MCF 10A (cell line): Measurements from ENCODE around the gene POU2F3. TPM values are rescaled to one million over a fixed set of nuclear protein-coding genes. Genes with fewer than 3 reads are reported as not detected.

ENCODE experiments used
- BruUV-seq: library from RNA; stranded (reverse); fragments of 400-500 nt; replicated peaks from 2 replicates; lab custom pipeline; 2021; lab: Mats Ljungman, UMichigan
- CTCF ChIA-PET: fragments of 300-600 bp; sonication (Branson Sonifier 250); formaldehyde crosslinking; extraction: SDS; loops from one replicate; lab custom pipeline; 2021; ENCODE audit warnings: antibody characterized with exemption, inconsistent platforms; lab: Yijun Ruan, JAX
- POLR2A ChIA-PET: fragments of 300-600, 350-650 bp; sonication (Branson Sonifier 250); formaldehyde crosslinking; extraction: SDS; loops from one replicate; lab custom pipeline; 2020; ENCODE audit warnings: antibody characterized with exemption, inconsistent platforms; lab: Yijun Ruan, JAX
- DNase-seq: peaks from one replicate; pipeline ENCODE4 v3.0.0-alpha.2; 2018; ENCODE audit not compliant: unreplicated experiment
- H3K27ac Mint-ChIP-seq: one replicate; pipeline ENCODE4 v1.8.0; 2022; ENCODE audit warnings: mild to moderate bottlenecking, low read depth, mixed read lengths; ENCODE audit not compliant: unreplicated experiment
- H3K27me3 Mint-ChIP-seq: one replicate; pipeline ENCODE4 v1.8.0; 2022; ENCODE audit warnings: mixed read lengths; ENCODE audit not compliant: insufficient read depth, unreplicated experiment
- H3K36me3 Mint-ChIP-seq: one replicate; pipeline ENCODE4 v1.8.0; 2022; ENCODE audit warnings: mild to moderate bottlenecking, moderate library complexity, mixed read lengths; ENCODE audit not compliant: insufficient read depth, unreplicated experiment
- H3K4me1 Mint-ChIP-seq: one replicate; pipeline ENCODE4 v1.8.0; 2022; ENCODE audit warnings: mixed read lengths; ENCODE audit not compliant: insufficient read depth, unreplicated experiment
- H3K4me3 Mint-ChIP-seq: one replicate; pipeline ENCODE4 v1.8.0; 2022; ENCODE audit warnings: mild to moderate bottlenecking, moderate library complexity, mixed read lengths; ENCODE audit not compliant: unreplicated experiment
- H3K9me3 Mint-ChIP-seq: one replicate; pipeline ENCODE4 v1.8.0; 2022; ENCODE audit warnings: mixed read lengths; ENCODE audit not compliant: unreplicated experiment
- intact Hi-C: fragments of 100-400 bp; cut with micrococcal nuclease; formaldehyde crosslinking; loops from 2 replicates; pipeline ENCODE4 v1.14.1; 2022
- total RNA-seq: library from RNA; stranded (reverse); gene quantifications from 2 replicates; pipeline ENCODE4 v1.2.3, GENCODE V29; 2022
- TF ChIP-seq, protein P1 (sequence below): fragments of 200-600 bp; IDR thresholded peaks from one replicate; pipeline ENCODE4 v1.8.0; 2022; ENCODE audit warnings: antibody characterized with exemption, mild to moderate bottlenecking; ENCODE audit not compliant: unreplicated experiment

POU2F3 gene
- total RNA-seq, 1 experiment from 2014 or later = not detected

DNA sequence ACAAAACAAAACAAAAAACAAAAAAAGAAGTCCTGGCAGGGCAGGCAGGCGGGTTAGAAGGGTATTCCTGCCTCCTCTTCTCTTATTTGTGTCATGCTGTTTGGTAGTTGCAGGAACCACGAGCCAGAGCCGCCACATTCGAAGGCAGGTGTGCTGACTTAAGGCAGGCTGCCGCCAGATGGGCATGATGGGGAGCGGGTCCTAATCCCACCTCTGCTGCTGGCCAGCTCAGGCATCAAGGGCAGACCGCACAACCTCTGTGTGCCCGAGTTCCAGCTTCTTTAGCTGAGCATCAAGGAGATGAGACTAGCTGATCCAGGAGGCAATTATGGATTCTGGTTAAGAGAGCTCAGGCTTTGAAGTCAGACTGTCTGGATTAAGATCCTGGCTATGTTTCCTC is 17.0 kb upstream of the POU2F3 start:
- no peak overlapping the region for H3K27ac Mint-ChIP-seq
- TF ChIP-seq, protein P1, sequence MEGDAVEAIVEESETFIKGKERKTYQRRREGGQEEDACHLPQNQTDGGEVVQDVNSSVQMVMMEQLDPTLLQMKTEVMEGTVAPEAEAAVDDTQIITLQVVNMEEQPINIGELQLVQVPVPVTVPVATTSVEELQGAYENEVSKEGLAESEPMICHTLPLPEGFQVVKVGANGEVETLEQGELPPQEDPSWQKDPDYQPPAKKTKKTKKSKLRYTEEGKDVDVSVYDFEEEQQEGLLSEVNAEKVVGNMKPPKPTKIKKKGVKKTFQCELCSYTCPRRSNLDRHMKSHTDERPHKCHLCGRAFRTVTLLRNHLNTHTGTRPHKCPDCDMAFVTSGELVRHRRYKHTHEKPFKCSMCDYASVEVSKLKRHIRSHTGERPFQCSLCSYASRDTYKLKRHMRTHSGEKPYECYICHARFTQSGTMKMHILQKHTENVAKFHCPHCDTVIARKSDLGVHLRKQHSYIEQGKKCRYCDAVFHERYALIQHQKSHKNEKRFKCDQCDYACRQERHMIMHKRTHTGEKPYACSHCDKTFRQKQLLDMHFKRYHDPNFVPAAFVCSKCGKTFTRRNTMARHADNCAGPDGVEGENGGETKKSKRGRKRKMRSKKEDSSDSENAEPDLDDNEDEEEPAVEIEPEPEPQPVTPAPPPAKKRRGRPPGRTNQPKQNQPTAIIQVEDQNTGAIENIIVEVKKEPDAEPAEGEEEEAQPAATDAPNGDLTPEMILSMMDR = no peak
- BruUV-seq = no TSS peak
- H3K36me3 Mint-ChIP-seq = peaks cover 5% of the 10 kb centered on the region
- no peak overlapping the region for H3K4me3 Mint-ChIP-seq
- ChIA-PET CTCF (interaction anchor here (0.7 to 22.1 kb wide), 5 partner anchors 13 to 1274 kb away, joined by 3 to 526 read pairs (median 9); no protein-coding TSS in a partner anchor), POLR2A (interaction anchor here (0.5 to 0.6 kb wide), 2 partner anchors 8 to 81 kb away, joined by 3 to 5 read pairs; no protein-coding TSS in a partner anchor)
- H3K9me3 Mint-ChIP-seq = no peaks in the 10 kb centered on the region
- no peaks in the 10 kb centered on the region for H3K27me3 Mint-ChIP-seq
- no peaks in the 10 kb centered on the region for H3K4me1 Mint-ChIP-seq
- no peak for DNase-seq
- intact Hi-C loops = no loop called here

DNA sequence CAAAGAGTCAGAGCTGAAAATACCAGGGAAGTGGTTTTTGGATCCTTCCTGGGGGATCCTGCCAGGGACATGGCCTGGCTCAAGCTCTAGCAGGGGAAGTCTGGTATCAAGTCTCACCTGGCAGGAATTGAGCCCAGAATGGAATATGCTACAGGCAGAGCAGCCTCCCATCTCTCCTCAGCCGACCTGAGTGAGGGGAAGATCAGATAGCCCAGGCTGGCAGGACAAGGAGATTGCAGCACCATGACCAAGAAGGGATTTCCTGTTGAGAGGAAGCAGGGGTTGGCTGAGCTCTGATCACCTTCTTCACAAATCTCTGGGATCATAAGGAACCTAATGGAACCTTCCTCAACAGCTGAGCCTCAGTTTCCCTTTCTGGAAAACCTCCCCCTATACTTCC is 16.1 kb upstream of the POU2F3 start:
- intact Hi-C loops = no loop called here
- Mint-ChIP-seq H3K27ac (no peak overlapping the region), H3K36me3 (peaks cover 5% of the 10 kb centered on the region), H3K4me3 (no peak overlapping the region), H3K4me1 (no peaks in the 10 kb centered on the region), H3K27me3 (no peaks in the 10 kb centered on the region), H3K9me3 (no peaks in the 10 kb centered on the region)
- BruUV-seq = no TSS peak
- TF ChIP-seq, protein P1 = no peak
- ChIA-PET CTCF (interaction anchor here (0.6 to 22.1 kb wide), 5 partner anchors 12 to 87 kb away, joined by 3 to 526 read pairs (median 9); no protein-coding TSS in a partner anchor), POLR2A (interaction anchor here (0.6 to 0.7 kb wide), 2 partner anchors 15 to 292 kb away, joined by 3 read pairs; no protein-coding TSS in a partner anchor)
- DNase-seq = no peak

DNA sequence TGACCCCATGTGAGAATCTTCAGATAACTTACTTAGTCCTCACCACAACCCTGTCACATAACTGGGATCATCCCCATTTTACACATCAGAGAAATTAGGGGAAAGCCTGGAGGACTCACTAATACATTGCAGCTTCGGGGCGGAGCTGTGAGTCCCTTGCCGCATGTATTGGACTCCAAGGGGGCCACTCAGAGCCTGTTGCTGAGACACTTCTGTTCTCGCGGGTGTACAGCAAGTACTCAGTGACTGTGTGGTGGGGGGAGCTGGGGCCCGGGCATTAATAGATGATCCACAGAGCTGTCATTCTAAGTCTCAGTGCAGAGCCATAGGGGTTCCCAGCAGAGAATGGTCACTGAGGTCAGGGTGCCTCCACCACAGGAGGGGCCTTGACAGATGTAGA is 15.6 kb upstream of the POU2F3 start:
- Mint-ChIP-seq H3K4me1 (no peaks in the 10 kb centered on the region), H3K36me3 (peaks cover 5% of the 10 kb centered on the region), H3K27ac (no peak overlapping the region), H3K27me3 (no peaks in the 10 kb centered on the region), H3K4me3 (no peak overlapping the region), H3K9me3 (no peaks in the 10 kb centered on the region)
- ChIA-PET CTCF (interaction anchor here (2.3 to 22.1 kb wide), 3 partner anchors 10 to 76 kb away, joined by 12 to 526 read pairs (median 220); no protein-coding TSS in a partner anchor), POLR2A (interaction anchor here (1.2 kb wide), 1 partner anchor 76 kb away, joined by 3 read pairs; no protein-coding TSS in a partner anchor)
- DNase-seq = no peak
- intact Hi-C loops = no loop called here
- BruUV-seq = no TSS peak
- TF ChIP-seq, protein P1 = no peak

DNA sequence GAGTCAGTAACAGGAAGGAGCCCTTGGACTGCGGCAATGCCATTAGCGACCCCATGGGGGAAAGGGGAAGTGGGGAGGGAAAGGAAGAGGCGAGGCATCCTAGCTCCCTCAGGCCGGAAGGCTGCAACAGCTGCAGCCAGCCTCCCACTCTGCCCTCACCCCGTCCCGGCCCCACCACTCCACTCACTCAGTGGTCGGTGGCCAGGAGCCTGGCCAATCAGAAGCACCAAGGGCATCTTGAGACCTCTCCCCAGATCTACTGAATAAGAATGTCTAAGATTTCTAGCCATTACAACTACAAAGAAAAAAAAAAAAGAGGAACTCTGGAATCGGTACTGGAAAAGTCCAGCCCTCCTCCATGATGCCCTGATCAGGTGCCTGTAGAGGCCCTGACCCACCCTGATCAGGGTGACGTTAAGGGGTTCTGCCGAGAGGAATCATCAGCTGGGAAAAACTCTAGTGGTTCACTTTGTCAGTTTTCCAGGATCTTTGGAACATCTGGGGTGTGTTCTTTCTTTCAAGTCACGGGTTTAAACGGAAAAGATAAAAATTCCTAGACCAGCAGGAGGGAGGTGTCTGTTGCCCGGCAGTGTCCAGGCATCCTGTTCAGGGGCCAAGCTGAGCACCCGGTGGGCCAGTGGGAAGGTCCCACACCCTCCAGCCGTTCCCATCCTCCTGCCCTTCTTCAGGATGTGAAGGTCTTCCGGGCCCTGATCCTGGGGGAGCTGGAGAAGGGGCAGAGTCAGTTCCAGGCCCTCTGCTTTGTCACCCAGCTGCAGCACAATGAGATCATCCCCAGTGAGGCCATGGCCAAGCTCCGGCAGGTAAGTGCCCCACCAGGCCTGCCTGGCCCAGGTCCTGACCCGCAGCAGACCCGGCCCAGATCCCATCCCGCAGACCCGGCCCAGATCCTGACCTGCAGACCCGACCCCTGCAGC is 14.7 kb upstream of the POU2F3 start:
- TF ChIP-seq, protein P1 = no peak
- Mint-ChIP-seq H3K4me1 (no peaks in the 10 kb centered on the region), H3K27me3 (no peaks in the 10 kb centered on the region), H3K36me3 (no peaks in the 10 kb centered on the region), H3K9me3 (no peaks in the 10 kb centered on the region), H3K27ac (no peak overlapping the region), H3K4me3 (no peak overlapping the region)
- DNase-seq = no peak
- ChIA-PET POLR2A (interaction anchor here (1.0 to 1.2 kb wide), 2 partner anchors 10 to 75 kb away, joined by 3 to 4 read pairs; no protein-coding TSS in a partner anchor), CTCF (interaction anchor here (0.6 to 22.1 kb wide), 9 partner anchors 9 to 120 kb away, joined by 3 to 526 read pairs (median 6); no protein-coding TSS in a partner anchor)
- intact Hi-C loops = no loop called here
- no TSS peak for BruUV-seq
